GM18951 (cell line): ENCODE results near the gene GAREM1.

Source experiments
- POLR2A ChIP-seq: IDR thresholded peaks from 4 replicates; pipeline ENCODE4 v1.6.1; 2011; ENCODE audit warnings: mild to moderate bottlenecking; ENCODE audit not compliant: insufficient read length, insufficient read depth; ENCODE audit errors: extremely low read depth
- in situ Hi-C: fragments of 300-500 bp; cut with MboI; formaldehyde crosslinking; loops from one replicate; pipeline ENCODE4 v1.12.0; 2022; ENCODE audit warnings: low sequenced_read_pairs, mixed read lengths, inconsistent platforms; ENCODE audit not compliant: unreplicated experiment

GAREM1 gene

DNA sequence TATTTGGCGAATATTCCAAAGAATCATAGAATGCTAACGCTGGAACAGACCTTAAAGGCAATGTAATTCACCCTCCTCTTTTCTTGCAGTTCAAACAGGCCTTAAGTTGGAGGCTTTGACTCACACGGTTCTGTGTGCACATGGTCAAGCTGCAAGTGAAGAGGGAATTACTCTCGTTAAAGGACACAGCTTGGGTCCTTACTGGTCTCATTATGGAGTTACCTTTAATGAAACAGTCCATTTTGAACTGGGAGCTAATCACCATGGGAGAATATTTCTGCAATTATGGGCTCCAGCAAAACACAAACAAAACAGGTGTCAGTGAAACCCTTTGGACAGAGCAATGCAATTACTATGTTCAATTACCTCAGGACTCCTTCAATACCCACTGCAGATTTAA is 135.5 kb downstream of the GAREM1 start:
- in situ Hi-C loops, result no loop called here
- TF ChIP-seq POLR2A, result no peak

DNA sequence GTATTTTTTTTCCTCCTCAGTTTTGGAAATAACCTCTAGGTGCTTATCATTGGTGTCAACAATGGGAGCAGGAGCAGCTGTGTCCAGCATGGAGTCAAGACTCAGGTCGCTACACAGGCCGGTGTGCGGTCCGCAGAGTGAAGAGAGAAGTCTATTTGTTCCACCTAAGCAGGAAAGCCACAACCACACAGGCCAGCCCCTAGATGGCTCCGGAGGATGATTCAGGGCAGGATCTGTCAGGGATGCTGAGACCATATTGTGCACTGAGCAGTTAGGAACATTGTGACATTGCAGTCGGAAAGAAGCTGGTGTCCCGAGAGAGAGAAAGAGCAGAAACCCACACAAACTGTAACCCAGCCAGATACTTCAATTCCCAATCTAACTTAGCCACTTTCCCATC is 136.9 kb downstream of the GAREM1 start:
- no peak for TF ChIP-seq POLR2A
- in situ Hi-C loops, result no loop called here

DNA sequence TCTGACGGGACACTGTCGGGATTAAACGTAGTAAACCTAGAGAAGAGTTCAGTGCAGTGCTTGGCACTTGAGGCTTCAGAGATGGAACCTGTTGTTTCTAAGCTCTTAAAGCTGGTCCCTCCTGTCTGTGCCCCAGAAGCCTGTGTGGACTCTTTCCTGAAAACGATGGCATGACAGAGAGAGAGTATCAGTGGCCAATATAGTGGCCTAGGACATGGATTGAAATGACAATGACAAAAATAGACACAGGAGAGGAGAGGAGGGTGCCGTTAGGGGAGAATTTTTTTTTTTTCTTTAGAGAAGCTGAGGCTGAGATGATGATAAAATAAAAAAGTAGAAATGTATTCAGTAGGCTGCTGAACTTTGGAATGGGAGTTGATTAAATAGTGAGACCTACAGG is 138.0 kb downstream of the GAREM1 start:
- in situ Hi-C loops, result no loop called here
- no peak for TF ChIP-seq POLR2A

DNA sequence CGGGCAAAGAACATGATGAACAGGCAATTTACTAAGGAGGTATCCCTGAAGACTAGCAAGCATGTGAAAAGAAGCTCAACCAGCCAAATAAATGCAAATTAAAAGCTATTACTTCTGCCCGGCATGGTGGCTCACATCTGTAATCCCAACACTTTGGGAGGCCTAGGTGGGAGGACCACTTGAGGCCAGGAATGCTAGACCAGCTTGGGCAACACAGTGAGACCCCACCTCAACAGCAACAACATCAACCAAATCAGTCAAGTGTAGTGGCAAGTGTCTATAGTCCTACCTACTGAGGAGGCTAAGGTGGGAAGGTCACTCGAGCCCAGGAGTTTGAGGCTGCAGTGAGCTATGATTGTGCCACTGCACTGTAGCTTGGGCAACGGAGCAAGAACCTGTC is 141.7 kb downstream of the GAREM1 start:
- TF ChIP-seq POLR2A, result no peak
- in situ Hi-C loops, result no loop called here

DNA sequence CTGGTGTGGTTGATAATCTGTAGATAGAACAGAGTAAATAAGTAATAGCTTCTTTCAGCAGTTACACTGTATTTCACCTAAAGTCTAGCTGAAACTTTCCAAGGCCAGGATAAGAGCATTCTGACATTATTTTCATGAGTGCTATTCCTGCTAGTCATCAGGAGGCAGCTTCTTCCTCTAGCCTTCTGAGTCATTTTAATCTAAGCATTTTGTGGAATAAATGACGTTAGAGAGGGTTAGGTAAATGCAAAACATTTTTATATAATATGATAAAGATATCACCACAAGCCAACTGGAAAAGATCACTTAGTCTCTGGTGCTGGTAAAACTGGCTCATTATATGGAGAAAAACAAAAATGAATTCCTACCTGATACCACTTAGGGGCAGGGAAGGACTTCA is 142.3 kb downstream of the GAREM1 start:
- no peak for TF ChIP-seq POLR2A
- in situ Hi-C loops, result no loop called here

DNA sequence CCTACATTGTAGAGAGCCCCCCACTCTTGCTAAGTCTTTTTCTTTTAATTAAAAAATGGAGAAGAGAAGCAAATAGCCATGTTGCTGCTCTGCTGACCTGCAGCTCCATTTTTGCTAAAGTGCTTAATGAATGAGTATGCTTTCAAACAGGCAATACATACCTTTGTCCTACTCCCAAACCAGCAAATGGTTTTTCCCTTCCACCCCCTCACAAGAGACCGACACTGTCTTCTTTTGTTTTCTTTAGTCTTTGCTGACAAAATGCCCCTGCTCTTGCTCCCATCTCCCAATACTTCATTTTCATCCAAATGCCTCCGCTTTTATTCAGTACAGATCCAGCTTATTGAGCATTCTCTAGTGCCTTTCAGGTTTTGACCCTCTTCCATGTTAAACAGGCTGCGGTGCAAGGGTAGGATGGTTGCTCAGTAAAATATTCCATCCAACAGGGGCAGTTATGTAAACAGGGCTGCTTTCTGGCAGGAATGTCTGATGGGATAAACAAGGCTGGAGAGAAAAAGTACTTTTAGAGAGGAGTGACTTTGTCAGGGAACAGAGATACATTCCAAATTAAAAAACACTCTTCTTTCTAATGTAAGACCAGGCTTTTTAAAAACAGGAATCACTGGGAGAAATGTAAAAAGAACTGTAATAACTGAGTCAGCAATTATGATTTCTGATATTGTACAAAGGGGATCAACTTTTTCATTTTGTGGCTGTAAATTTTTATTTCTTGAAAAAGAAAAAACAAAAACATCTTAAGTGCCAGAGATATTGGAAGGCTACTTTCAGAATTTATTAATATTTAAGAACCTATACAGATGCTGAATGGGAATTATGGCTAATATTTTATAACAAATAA is 144.0 kb downstream of the GAREM1 start:
- in situ Hi-C loops, result no loop called here
- no peak for TF ChIP-seq POLR2A

DNA sequence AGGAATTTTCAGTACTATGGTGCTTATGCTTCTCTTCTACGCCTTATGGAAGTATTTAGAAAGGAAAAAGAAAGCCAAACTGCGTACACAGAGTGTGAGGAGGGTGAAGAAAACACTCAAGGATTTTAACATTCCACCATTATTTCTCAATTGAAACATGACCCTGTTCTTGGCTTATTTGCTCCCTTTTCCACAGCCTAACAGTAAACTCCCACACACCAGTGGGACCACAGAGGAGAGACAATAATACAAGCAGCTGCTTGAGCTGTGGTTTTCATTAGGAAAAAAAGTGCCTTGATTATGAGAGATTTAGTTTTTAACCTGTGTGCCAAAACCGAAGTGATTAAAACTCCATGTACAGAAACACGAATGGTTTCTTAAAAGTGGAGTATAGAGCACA is 146.5 kb downstream of the GAREM1 start:
- no peak for TF ChIP-seq POLR2A
- in situ Hi-C loops, result no loop called here

DNA sequence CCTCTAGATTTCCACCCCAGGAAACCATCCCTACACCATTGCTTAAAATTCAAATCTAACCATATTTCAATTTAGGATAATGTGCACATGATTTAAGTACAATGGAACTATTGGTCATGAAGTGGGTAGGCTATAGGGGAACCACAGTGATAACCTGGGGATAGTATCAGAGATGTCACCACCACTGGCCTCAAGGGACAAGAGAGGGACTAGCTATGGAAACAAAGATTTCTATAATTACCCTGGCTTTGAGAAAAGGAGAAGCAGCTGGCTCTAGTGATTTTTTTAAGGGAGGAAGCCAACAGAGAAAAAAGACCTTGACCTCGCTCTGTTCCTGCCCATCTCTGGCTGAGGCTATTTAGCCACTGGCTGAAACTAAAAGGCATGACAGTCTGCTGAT is 148.9 kb downstream of the GAREM1 start:
- TF ChIP-seq POLR2A, result no peak
- in situ Hi-C loops, result no loop called here

DNA sequence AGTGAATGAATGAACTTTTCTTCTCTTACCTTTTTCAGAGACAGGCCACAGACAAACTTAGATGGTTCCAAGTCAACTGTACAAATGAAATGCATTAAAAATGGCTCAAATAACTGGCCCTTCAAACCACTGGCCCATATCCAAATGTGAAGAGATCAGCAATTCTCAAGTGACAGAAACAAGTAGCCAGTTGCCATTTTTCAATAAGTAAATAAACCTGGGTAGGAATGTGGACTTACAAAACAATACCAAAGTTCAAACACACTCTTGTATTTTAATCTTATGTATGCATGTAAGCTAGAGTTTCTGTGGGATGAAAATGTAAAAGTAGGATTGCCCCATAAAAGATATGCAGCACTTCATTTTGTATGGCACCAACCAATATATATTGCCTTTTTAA is 151.6 kb downstream of the GAREM1 start:
- TF ChIP-seq POLR2A, result no peak
- in situ Hi-C loops, result no loop called here

DNA sequence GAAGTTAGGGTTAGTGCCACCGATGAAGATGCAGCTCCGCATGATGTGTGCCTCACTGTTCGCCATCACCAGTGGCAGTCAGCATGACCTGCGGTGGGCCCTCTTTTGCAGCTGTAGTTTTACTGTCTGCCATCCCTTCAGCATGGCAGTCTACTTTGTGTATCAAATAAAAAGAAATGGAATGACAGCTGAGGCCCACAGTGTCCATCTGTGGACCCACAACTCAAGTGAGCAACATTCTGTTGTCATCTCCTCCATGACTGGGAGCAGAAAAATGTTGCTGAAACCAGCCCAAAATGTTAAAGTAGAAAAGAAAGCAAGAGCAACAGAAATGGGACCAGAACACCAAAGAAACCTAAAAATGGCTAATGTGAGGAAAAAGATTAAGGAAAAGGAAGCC is 152.1 kb downstream of the GAREM1 start:
- in situ Hi-C loops, result no loop called here

DNA sequence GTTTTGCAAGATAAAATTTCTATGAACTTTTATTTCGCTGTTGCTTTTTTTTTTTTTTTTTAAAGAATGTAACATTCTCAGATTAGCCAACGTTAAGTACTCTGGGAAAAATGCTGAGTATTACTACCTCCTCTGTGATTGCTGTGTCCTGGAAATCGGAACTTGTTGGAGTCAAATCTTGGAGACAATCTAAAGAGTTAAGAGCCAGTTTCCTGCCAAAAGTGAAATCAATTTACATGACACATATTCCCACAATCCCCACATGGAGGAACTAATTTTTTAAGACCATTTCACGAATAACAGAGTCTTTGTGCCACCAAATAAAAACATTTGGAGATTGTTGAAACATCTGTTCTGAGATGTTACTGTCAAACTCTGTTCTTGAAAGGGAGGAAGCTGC is 153.0 kb downstream of the GAREM1 start:
- no peak for TF ChIP-seq POLR2A
- in situ Hi-C loops, result no loop called here

More for the DNA sequence above, 152.1 kb downstream of the GAREM1 start:
- TF ChIP-seq POLR2A, result no peak

DNA sequence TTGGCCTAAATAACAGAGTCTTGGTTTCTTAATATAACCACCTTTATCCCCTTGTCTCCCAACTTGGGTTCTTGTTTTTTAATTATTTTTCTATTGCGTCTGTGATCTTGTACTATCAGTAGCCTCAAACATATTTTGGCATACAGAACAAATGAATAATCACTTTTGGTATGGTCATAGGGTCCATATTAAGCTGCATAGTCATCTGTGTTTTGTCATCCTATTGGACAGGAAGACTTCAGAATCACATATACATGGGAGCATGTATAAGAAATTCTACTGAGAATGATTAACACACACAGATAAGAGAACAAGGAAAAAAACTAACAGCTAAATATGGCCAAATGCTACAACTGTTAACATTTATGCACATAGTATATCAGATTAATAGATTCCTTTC is 154.8 kb downstream of the GAREM1 start:
- TF ChIP-seq POLR2A, result no peak
- in situ Hi-C loops, result no loop called here

DNA sequence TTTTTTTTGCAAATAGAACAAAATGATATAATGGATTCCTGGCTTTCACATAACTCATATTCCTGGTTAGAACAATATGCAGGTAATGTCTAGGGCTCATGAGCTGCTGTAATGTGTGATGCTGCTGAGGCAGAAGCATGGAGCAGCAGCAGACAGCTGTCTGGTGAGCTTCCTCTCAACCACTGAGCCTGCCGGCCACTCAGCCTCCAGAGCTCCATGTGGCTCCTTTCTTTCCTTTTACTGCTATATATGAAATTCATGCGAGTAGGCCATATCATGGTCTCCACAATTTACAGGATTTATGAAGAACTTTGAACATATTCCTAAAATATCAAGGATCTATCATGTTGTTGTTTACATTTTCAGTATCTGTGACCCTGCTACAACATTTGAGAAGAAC is 159.9 kb downstream of the GAREM1 start:
- in situ Hi-C loops, result no loop called here
- TF ChIP-seq POLR2A, result no peak

DNA sequence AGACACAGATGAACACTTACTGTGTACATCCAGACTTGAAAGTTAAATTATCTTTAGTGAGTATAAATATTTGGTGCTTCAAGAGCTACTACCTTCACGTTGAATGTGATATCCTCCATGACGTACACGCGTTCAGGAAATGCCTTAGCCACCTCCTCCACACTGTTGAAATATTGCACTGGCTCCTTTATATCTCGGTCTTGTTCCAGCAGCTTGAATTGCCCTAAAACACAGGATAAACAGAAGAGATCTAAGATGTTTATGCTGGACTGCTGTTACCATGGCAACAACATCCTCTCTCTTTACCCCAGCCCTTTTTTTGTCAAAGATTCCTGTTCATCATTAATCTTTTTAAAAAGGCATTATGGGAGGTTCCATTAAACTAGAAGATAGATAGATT is 160.6 kb downstream of the GAREM1 start:
- no peak for TF ChIP-seq POLR2A
- in situ Hi-C loops, result no loop called here
